Esophagus muscularis mucosa (tissue), 4 donors: Measurements from ENCODE around the gene GTF2F2. TPM values are rescaled to one million over a fixed set of nuclear protein-coding genes. Genes with fewer than 3 reads are reported as not detected.

ENCODE experiments used
- DNase-seq: peaks from one replicate; pipeline ENCODE4 v3.0.0-alpha.2; 2017; ENCODE audit errors: extremely low spot score
- H3K27ac ChIP-seq, 4 donors: fragments of 200-600 bp; sonication (generic); replicated peaks in 1 of 4; 1 replicate in 3 of 4; 2 replicates in 1 of 4; pipeline ENCODE4 v1.5.1; 2016 to 2019; ENCODE audit warnings: mild to moderate bottlenecking in 1 of 4
- H3K27me3 ChIP-seq, 4 donors: fragments of 200-600 bp; sonication (generic); one replicate each; pipeline versions ENCODE4 v1.5.1 to v1.6.0; 2016 to 2019
- H3K36me3 ChIP-seq, 4 donors: fragments of 200-600 bp; sonication (generic); one replicate each; pipeline ENCODE4 v1.5.1; 2016 to 2019
- H3K4me1 ChIP-seq, 4 donors: fragments of 200-600 bp; sonication (generic); one replicate each; pipeline ENCODE4 v1.5.1; 2016 to 2019
- H3K4me3 ChIP-seq, 4 donors: fragments of 200-600 bp; sonication (generic); 1 replicate in 2 of 4; 2 replicates in 2 of 4; pipeline ENCODE4 v1.5.1; 2016 to 2019; ENCODE audit warnings: mild to moderate bottlenecking in 4 of 4, moderate library complexity in 1 of 4
- H3K9me3 ChIP-seq, 4 donors: fragments of 200-600 bp; sonication (generic); 1 replicate in 3 of 4; 2 replicates in 1 of 4; pipeline ENCODE4 v1.5.1; 2016 to 2019
- EP300 ChIP-seq: sonication (generic); formaldehyde crosslinking; IDR thresholded peaks from one replicate; pipeline ENCODE4 v1.6.1; 2017; ENCODE audit warnings: antibody characterized with exemption
- POLR2A ChIP-seq: fragments of 450-650 bp; IDR thresholded peaks from one replicate; pipeline ENCODE4 v1.6.1; 2017; ENCODE audit warnings: antibody characterized with exemption, moderate library complexity, mild to moderate bottlenecking, low read depth
- POLR2AphosphoS5 ChIP-seq, 2 donors: sonication (generic); formaldehyde crosslinking; IDR thresholded peaks; one replicate each; pipeline ENCODE4 v1.6.1; 2017; ENCODE audit warnings: antibody characterized with exemption in 2 of 2
- WGBS: methylation state at CpG from one replicate; pipeline ENCODE4 v1.1.5; 2018; 5-methylcytosine and 5-hydroxymethylcytosine counted together
- intact Hi-C: fragments of 100-400 bp; cut with DNase I; formaldehyde crosslinking; loops from one replicate; pipeline ENCODE4 v1.15.1; 2023
- total RNA-seq, 4 donors: library from RNA; depleted of rRNA; stranded (reverse); fragments of >200 nt; gene quantifications; one replicate each; pipeline versions ENCODE4 v1.1.0 to v1.2.1, GENCODE V29; 2016
- TF ChIP-seq, protein P1 (sequence below), 3 experiments: fragments of 200-600 bp in 2 of 3; fragments of 450-650 bp in 1 of 3; sonication (generic) in 2 of 3; IDR thresholded peaks; one replicate each; pipeline ENCODE4 v1.5.1; 2017 to 2019; ENCODE audit warnings: antibody characterized with exemption in 3 of 3, mild to moderate bottlenecking in 2 of 3, moderate library complexity in 1 of 3

GTF2F2 gene
- total RNA-seq, 4 donors from 2014 or later = 12.9 to 15.1 (median 14.6) TPM

DNA sequence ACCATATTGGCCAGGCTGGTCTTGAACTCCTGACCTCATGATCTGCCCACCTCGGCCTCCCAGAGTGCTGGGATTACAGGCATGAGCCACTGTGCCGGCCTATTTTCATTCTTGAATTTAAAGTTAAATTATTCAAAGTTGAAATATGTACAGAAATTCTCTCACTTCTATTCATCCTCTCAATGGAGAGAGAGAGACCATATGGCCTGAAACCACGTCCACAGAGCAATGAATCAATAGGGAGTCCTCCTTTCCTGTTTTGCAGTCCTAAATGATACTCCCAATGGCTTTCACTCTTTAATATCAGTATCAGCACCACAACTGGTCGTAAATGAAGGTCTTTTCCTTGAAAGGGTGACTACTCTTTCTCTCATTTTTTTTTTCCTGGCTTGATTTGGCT, 111.0 kb downstream of the GTF2F2 start:
- 83% methylated on average over 4 of the region's 4 CpGs for WGBS
- H3K27me3 ChIP-seq = no peaks in the 10 kb centered on the region
- no peaks in the 10 kb centered on the region for H3K36me3 ChIP-seq
- intact Hi-C loops = no loop called here
- H3K4me1 ChIP-seq = peaks cover 0 to 10% (median 5%) of the 10 kb centered on the region in 4 donors
- H3K4me3 ChIP-seq = no peak overlapping the region
- H3K27ac ChIP-seq = no peak overlapping the region
- no peak for DNase-seq
- TF ChIP-seq POLR2AphosphoS5 (IDR thresholded peaks at IDR 0.05) (no peak), POLR2A (no peak), EP300 (no peak)
- TF ChIP-seq, protein P1, sequence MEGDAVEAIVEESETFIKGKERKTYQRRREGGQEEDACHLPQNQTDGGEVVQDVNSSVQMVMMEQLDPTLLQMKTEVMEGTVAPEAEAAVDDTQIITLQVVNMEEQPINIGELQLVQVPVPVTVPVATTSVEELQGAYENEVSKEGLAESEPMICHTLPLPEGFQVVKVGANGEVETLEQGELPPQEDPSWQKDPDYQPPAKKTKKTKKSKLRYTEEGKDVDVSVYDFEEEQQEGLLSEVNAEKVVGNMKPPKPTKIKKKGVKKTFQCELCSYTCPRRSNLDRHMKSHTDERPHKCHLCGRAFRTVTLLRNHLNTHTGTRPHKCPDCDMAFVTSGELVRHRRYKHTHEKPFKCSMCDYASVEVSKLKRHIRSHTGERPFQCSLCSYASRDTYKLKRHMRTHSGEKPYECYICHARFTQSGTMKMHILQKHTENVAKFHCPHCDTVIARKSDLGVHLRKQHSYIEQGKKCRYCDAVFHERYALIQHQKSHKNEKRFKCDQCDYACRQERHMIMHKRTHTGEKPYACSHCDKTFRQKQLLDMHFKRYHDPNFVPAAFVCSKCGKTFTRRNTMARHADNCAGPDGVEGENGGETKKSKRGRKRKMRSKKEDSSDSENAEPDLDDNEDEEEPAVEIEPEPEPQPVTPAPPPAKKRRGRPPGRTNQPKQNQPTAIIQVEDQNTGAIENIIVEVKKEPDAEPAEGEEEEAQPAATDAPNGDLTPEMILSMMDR (IDR thresholded peaks at IDR 0.05) = no peak
- H3K9me3 ChIP-seq = no peaks in the 10 kb centered on the region

DNA sequence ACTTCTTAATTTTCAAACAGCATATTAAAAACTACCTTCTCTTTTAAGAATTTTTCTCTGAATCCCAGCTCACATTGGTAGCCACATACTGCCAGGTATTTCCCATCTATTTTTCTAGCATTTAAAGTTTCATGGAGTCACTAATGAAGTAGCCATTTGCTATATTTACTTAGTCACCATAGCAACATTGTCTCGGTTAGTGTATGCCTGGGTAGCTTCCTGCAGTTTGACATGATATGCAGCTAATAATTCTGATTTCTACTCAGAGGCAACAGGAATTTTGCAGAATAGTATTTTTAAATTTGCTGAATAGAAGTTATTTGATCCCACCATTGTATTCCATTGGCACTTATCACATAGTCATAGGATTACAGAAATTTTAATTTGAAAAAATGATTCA, 111.4 kb downstream of the GTF2F2 start:
- intact Hi-C loops = no loop called here
- 10% methylated on average over 1 of the region's 1 CpG for WGBS
- H3K4me3 ChIP-seq = no peak overlapping the region
- no peaks in the 10 kb centered on the region for H3K36me3 ChIP-seq
- no peak overlapping the region for H3K27ac ChIP-seq
- TF ChIP-seq POLR2AphosphoS5 (IDR thresholded peaks at IDR 0.05) (no peak), EP300 (no peak), POLR2A (no peak)
- TF ChIP-seq, protein P1 (IDR thresholded peaks at IDR 0.05) = no peak
- peaks cover 0 to 10% (median 5%) of the 10 kb centered on the region in 4 donors for H3K4me1 ChIP-seq
- H3K27me3 ChIP-seq = no peaks in the 10 kb centered on the region
- DNase-seq = no peak
- H3K9me3 ChIP-seq = no peaks in the 10 kb centered on the region

DNA sequence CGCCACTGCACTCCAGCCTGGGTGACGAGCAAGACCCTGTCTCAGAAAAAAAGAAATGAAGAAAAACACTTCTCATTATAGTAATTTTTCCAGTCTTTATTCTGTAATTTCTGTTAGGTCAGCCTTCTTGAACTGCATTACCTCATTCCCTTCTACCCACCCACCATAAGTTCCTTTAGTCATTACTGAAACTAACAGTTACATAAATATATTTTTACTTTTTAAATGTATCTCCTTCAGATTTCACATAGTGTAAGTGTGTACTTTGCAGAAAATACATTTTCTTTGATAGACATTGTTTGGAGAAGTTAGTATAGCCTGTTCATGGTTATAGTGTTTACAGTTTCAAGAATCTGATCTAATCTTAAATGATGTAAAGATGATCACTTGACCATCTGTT, 112.3 kb downstream of the GTF2F2 start:
- WGBS = 100% methylated on average over 2 of the region's 2 CpGs
- H3K36me3 ChIP-seq = no peaks in the 10 kb centered on the region
- no peaks in the 10 kb centered on the region for H3K27me3 ChIP-seq
- no peaks in the 10 kb centered on the region for H3K9me3 ChIP-seq
- peaks cover 0 to 10% (median 5%) of the 10 kb centered on the region in 4 donors for H3K4me1 ChIP-seq
- intact Hi-C loops = no loop called here
- TF ChIP-seq POLR2AphosphoS5 (IDR thresholded peaks at IDR 0.05) = no peak
- TF ChIP-seq POLR2A = no peak
- no peak for TF ChIP-seq EP300
- TF ChIP-seq, protein P1 (IDR thresholded peaks at IDR 0.05) = no peak
- no peak overlapping the region for H3K4me3 ChIP-seq
- no peak overlapping the region for H3K27ac ChIP-seq
- DNase-seq = no peak

DNA sequence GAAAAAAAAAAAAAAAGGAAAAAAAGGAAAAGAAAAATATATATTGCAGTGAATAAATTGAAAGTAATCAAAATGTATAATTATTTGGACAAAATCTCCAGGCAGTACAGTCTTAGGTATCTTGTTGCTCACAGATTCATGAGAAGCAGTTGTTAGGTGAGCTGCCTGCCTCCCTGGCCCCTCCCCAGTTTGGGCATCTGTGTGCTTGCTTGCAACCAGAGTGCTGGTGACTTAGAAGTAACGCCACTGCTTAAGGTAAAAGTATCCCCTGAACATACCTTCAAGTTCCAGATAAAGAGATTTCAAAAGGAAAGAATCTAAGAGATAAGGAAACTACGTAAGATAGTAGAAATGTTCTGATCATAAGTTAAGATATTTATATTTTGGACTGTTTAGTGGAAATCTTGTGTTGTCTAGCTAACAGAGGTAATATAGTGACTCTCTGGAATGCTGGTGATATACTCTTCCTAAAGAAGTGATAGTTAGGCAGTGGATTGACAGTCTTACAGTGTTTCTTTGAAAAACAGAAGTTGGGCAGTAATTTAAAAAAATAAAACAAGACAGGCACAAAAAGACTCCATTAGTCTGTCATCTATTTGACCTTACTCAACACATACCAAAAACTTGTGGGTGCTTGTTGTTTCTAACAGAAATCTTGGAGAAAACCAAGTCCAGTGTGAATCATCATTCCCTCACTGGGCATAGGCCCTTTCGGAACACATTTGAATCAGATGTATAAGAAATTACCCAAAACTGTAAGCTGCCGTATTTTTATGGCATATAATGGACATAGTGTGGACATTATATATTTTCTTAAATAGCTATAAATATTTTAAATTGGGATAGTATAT, 118.9 kb downstream of the GTF2F2 start:
- no peak for DNase-seq
- no peak overlapping the region for H3K27ac ChIP-seq
- peaks cover 0 to 3% (median 0%) of the 10 kb centered on the region in 4 donors for H3K36me3 ChIP-seq
- peaks cover 10 to 24% (median 18%) of the 10 kb centered on the region in 4 donors for H3K4me1 ChIP-seq
- no peaks in the 10 kb centered on the region for H3K27me3 ChIP-seq
- intact Hi-C loops = no loop called here
- no peak overlapping the region for H3K4me3 ChIP-seq
- WGBS = 91% methylated on average over 4 of the region's 4 CpGs
- no peaks in the 10 kb centered on the region for H3K9me3 ChIP-seq
- TF ChIP-seq, protein P1 (IDR thresholded peaks at IDR 0.05) = no peak
- TF ChIP-seq POLR2A = no peak
- no peak for TF ChIP-seq POLR2AphosphoS5 (IDR thresholded peaks at IDR 0.05)
- TF ChIP-seq EP300 = no peak
